ENCODE measurements around the gene CAAP1.
"Not testable (repeated sequence)": the region's sequence is repeated elsewhere in the genome, so short reads cannot be mapped to it uniquely, and the experiment has no call there.

CAAP1 gene

GRCh38 chr9:26892251-26893029, at the start of gene CAAP1:
TSS of gene CAAP1 (minus strand) at chr9:26892802. CDS start at chr9:26892715, 87 bp downstream.
- DNase-seq, result peak; percentile 92 to 93

GRCh38 chr9:26940779-26941178, 48.2 kb upstream of the CAAP1 start:
- DNase-seq, result no peak

GRCh38 chr9:26939955-26940711, 47.5 kb upstream of the CAAP1 start:
- DNase-seq, result no peak

GRCh38 chr9:26937816-26938371, 45.3 kb upstream of the CAAP1 start:
- DNase-seq, result no peak

GRCh38 chr9:26935847-26936246, 43.2 kb upstream of the CAAP1 start:
- DNase-seq, result no peak

- no peak for DNase-seq
These were observed 36.4 kb upstream of the CAAP1 start for GRCh38 chr9:26928902-26929495.

GRCh38 chr9:26925609-26926008, 33.0 kb upstream of the CAAP1 start:
- DNase-seq, result no peak

- DNase-seq, result no peak
These were observed 27.1 kb upstream of the CAAP1 start for GRCh38 chr9:26919698-26920097.

- no peak for DNase-seq
These were observed 20.6 kb upstream of the CAAP1 start for GRCh38 chr9:26913138-26913668.

GRCh38 chr9:26904671-26905070, 12.1 kb upstream of the CAAP1 start:
- DNase-seq, result no peak

- DNase-seq, result no peak
These were observed 11.5 kb upstream of the CAAP1 start for GRCh38 chr9:26904070-26904469.

GRCh38 chr9:26893030-26893676, 551 bp upstream of the CAAP1 start:
- peak in 1 of 2 donors; percentile 1 for DNase-seq

- no peak for DNase-seq
These were observed 876 bp downstream of the CAAP1 start for GRCh38 chr9:26891726-26892125.

GRCh38 chr9:26888271-26888670, 4.3 kb downstream of the CAAP1 start:
- DNase-seq, result no peak

GRCh38 chr9:26882154-26882553, 10.4 kb downstream of the CAAP1 start:
- DNase-seq, result no peak

- no peak for DNase-seq
These were observed 12.3 kb downstream of the CAAP1 start for GRCh38 chr9:26880262-26880661.

GRCh38 chr9:26875155-26875554, 17.4 kb downstream of the CAAP1 start:
- not testable (repeated sequence) for DNase-seq

- no peak for DNase-seq
These were observed 22.3 kb downstream of the CAAP1 start for GRCh38 chr9:26870292-26870691.

- no peak for DNase-seq
These were observed 29.5 kb downstream of the CAAP1 start for GRCh38 chr9:26863074-26863473.

- peak in 1 of 2 donors; percentile 19 for DNase-seq
These were observed 36.1 kb downstream of the CAAP1 start for GRCh38 chr9:26856413-26857032.

GRCh38 chr9:26850995-26851394, 41.6 kb downstream of the CAAP1 start:
- DNase-seq, result no peak

GRCh38 chr9:26833792-26834191, 58.8 kb downstream of the CAAP1 start:
- DNase-seq, result no peak
